Liver (tissue), 3 donors: Measurements from ENCODE around the gene PLXDC2.

Experiments used
- FOXA1 ChIP-seq: IDR thresholded peaks from 2 replicates; pipeline ENCODE4 v1.6.1; 2016; ENCODE audit warnings: antibody characterized with exemption
- SP1 ChIP-seq: IDR thresholded peaks from 2 replicates; pipeline ENCODE4 v1.6.1; 2018; ENCODE audit warnings: antibody characterized with exemption, mild to moderate bottlenecking
- YY1 ChIP-seq: IDR thresholded peaks from 2 replicates; pipeline ENCODE4 v1.6.1; 2016; ENCODE audit warnings: antibody characterized with exemption, mild to moderate bottlenecking
- TF ChIP-seq, protein P1 (sequence below): fragments of 150-350 bp; IDR thresholded peaks from 2 replicates; pipeline ENCODE4 v1.5.1; 2017; ENCODE audit warnings: improper control_type of control experiment, low read depth, low read length; ENCODE audit not compliant: missing input control
- donor health status: healthy.
- donor health status: healthy.

DNA sequence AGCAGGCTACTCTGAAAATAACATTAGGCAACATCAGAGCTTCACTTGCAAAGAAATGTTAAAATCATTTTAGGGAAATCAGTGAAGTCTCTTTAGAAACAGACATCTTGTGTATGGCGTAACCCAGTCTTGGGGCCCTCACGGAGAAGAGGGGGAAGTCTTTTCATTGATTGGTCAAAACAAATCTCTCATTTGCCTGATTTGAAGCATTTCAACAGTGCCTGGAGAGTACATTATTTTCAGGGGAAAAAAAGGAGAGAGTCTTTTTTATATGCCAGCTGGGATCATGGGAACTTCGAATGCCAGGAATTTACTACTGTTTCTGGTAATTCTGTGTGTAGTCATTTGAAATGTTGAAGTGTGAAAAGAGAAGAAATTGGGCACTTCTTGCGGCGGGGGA is 471.4 kb downstream of the PLXDC2 start:
- TF ChIP-seq, protein P1, sequence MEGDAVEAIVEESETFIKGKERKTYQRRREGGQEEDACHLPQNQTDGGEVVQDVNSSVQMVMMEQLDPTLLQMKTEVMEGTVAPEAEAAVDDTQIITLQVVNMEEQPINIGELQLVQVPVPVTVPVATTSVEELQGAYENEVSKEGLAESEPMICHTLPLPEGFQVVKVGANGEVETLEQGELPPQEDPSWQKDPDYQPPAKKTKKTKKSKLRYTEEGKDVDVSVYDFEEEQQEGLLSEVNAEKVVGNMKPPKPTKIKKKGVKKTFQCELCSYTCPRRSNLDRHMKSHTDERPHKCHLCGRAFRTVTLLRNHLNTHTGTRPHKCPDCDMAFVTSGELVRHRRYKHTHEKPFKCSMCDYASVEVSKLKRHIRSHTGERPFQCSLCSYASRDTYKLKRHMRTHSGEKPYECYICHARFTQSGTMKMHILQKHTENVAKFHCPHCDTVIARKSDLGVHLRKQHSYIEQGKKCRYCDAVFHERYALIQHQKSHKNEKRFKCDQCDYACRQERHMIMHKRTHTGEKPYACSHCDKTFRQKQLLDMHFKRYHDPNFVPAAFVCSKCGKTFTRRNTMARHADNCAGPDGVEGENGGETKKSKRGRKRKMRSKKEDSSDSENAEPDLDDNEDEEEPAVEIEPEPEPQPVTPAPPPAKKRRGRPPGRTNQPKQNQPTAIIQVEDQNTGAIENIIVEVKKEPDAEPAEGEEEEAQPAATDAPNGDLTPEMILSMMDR, result no peak
- TF ChIP-seq FOXA1 (no peak), YY1 (no peak), SP1 (no peak)
